Measurements from ENCODE around the gene TSPAN10.

DNA sequence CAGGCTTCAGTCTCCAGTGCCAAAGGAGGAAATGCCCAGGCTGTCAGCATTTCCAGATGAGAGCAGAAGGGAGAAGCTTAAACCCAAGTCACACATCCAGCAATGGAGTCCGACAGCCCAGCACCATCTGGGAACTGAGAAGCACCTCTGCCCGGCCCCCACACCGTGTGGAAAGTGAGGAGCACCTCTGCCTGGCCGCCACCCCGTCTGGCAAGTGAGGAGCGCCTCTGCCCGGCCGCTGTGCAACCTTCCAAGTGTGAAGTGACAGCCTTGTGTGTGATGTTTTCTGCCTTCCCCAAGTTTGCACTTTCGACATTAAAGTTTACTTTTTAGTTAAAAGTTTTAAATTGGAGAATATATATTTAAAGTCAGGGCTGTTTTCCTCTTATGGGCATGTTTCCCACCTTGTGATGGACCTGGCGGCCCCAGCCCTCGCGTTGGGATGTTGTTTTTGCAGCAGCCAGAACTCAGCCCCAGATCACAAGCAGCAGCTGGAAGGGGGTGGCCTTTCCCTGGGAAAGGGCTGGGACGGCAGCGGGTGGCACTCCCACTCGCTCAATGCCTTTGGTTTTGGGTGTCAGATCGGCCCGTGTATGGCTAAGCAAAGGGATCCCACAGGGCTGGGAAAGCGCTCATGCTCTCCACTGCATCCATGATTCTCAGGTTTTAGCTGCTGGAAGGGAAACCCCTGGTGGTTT lies 36.7 kb downstream of the TSPAN10 start:
- no peak for TF ChIP-seq EZH2 (IDR thresholded peaks at IDR 0.05; ENCODE audit: insufficient read depth, low read length)
- TF ChIP-seq, protein P1, sequence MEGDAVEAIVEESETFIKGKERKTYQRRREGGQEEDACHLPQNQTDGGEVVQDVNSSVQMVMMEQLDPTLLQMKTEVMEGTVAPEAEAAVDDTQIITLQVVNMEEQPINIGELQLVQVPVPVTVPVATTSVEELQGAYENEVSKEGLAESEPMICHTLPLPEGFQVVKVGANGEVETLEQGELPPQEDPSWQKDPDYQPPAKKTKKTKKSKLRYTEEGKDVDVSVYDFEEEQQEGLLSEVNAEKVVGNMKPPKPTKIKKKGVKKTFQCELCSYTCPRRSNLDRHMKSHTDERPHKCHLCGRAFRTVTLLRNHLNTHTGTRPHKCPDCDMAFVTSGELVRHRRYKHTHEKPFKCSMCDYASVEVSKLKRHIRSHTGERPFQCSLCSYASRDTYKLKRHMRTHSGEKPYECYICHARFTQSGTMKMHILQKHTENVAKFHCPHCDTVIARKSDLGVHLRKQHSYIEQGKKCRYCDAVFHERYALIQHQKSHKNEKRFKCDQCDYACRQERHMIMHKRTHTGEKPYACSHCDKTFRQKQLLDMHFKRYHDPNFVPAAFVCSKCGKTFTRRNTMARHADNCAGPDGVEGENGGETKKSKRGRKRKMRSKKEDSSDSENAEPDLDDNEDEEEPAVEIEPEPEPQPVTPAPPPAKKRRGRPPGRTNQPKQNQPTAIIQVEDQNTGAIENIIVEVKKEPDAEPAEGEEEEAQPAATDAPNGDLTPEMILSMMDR (IDR thresholded peaks at IDR 0.05; ENCODE audit: insufficient read depth, low read depth, low read length), result no peak

Measured in astrocyte (in vitro differentiated cells and primary cell).